GM19239 (cell line): ENCODE results near the gene ATP8B4.

Source experiments
- DNase-seq: peaks from one replicate; pipeline ENCODE4 v3.0.0; 2011; ENCODE audit warnings: low spot score; ENCODE audit not compliant: insufficient read length
- FAIRE-seq: peaks from 2 replicates; lab custom pipeline; 2011; peaks lifted over from hg19 to GRCh38; lab: Jason Lieb, UNC

The ATP8B4 gene

DNA sequence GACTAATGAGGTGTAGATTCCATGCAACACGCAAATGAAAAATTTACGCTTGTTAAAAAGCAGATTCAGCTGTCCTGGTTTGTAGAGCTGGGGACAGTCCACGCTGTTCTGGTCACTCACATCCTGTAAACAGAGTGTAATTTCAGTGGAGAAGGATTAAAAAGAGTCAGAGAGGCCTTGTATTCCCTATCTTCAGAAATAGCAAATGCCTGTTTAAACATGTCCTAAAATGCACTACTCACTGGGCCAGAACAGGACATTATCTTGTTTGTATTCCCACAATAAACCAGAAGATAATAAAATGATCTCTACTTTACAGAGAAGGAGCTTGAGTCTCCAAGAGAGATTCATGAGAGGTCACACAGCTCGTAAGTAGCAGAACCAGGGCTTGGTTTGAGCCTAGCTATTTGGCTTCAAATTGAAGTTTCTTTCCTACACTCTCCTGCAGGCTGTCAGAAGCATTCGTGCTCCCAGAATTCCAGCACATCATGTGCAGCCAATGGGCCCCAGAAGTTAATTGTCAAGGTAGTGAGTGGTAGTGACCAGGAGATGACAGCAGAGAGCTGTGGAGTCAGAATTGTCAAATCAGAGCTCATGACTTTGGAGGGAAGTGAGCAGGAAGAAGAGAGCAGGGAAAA lies 242.5 kb downstream of the ATP8B4 start:
- DNase-seq, result no peak
- FAIRE-seq, result no peak

DNA sequence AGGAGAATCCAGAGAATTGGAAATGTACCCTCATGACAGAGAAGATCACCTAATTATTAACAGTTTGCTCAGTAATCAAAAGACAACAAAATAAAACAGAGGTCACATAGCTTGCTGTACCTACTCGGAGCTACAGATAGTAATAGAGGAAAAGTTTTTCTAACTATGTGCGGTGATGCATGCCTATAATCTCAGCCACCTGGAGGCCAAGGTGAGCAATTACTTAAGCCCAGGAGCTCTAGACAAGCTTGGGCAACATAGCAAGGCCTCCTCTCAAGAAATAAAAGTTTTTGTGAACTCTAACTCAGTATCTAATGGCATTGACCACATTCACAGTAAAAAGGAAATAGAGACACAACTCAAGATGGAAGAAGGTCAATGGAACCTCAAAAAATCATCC lies 243.6 kb downstream of the ATP8B4 start:
- DNase-seq (no peak), FAIRE-seq (no peak)

DNA sequence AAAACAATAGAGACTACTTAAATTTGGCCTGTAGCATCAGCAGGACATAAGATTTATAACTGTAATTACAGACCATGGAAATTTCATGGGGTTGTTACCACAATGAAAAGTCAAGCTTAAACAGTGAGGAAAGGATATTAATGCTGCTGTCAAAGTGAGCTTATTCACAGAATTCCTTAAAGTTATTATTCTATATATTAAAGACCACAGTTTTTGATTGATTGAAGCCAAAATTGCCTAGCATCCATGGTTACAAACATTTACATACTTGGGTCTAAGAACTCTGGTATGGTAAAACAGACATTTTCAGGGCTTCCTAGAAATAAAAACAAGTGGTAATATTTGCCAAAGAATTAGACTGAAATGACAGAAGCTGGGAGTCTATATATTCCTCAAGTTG lies 248.6 kb downstream of the ATP8B4 start:
- FAIRE-seq, result no peak
- DNase-seq, result no peak

DNA sequence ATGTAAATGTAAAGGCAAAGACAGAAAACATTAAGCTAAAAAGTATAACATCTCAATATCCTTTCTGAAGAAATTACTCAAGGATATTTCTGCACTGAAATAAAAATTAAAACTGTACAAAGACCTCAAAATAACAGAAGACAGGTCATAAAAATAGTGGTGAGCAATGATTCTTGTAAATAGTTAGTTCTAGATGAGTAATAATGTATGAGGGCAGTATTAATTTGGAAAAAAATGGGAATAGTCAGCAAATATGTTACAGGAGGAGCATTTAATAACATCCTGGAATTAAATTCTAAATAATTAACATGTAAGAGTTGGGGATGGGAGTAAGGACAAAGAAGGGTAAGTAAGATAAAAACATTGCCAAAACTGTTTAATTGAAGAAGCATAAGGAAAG lies 250.7 kb downstream of the ATP8B4 start:
- FAIRE-seq (no peak), DNase-seq (no peak)

DNA sequence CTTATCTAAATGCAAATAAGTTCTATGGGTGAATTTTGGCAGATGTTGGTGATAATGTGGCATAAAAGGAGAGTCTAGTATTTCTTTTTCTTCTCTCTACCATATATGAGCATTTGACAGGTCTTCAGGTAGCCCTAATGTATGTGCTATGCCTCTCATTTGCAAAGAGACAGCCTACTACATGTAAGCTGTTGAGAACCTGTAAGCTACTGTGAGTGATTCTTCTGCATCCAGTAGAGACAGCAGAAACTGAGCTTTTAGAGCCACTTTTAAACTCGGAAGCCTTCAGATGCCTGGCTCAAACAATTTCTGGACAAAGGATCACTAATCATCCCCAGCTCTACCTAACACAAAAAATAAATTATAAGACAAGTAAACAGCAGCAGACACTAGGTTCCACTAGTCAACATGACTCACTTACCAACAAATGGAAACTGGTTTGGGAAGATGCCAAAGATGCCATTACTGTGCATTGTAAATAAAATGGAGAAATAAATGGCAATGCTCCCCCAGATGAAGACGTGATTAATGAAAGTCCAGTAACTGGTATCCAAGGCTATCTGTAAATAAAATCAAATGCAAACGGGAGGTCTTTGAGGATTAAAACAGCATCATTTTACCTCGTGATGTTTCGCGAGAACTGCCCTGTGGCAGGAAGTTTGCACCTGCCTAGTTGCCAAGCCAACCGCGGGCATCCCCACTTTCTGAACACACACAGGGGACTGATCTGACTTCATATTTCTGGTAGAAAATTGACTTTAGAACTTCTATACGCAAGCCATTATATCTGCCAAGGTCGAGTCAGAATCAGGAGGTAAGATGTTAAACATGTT lies 252.9 kb downstream of the ATP8B4 start:
- DNase-seq, result no peak
- FAIRE-seq, result no peak

DNA sequence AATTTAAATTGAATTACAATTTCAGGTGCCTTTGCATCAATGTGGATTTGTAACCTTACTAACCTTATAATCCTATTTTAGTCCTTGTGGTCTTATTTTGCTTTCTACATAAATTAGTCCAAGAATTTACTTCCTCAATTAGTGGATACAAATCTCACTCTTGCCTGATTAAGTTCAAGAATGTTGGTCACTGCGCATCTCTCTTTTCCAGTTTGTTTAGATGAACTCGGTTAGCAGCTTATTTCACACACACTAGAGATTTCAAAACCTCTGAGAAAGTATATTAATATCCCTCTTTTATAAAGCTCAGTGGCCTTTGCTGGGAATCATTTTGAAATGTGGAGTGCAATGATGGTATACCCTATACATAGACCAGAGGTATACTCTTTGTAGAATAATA lies 254.8 kb downstream of the ATP8B4 start:
- no peak for FAIRE-seq
- no peak for DNase-seq

DNA sequence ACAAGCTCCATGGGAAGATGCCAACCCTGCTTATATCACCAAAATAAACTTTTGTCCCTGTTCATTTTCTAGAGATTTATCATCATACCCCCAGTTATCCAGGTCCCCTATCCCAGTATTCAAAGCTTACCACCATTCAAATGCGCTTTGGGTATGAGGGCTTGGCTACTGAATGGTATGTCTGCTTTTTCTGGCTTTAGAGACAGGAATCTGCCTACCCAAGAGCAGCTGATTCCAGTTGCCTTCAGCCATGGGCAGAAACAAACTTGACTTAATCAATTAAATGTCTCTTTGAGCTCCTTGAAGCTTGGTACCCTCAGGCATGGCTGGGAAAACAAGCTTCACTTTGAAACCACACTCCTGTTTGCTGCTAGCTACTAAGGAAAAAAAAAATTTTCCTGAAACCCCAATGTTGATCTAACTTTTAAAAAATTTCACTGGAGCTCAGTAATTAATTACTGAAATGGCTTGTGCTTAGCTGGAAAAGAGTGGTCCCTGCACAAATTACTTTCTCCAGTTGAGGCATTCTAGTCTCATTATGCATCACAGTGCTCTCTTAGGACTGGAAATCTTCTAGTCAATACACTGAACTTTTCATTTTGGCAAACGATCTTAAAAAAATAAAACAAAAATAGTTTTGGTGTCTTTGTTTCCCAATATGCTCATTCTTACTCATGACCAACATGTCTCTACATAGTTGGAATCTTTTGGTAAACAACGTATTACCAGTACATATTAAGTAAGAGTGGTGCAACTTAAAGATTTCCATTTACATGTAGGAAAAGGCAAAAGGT lies 255.4 kb downstream of the ATP8B4 start:
- no peak for FAIRE-seq
- DNase-seq, result no peak

DNA sequence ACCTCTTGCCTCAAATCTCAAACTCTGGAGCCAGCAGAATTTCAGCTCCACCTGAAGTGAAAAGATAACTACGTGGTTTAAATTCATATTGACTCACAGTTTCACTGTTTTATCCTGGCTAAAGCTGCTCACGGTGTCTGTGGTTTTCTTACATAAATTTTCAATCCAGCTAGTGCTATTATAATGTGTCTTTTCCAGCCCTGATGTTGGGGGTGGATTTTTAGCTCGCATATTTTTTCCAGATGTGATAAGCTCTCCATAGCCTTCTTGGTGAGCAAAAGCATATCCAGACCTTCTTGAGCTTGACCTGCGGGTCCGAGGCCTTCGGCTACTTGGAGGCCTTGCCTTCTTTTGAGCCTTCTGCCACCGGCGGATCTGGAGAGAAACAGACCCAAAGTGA lies 258.9 kb downstream of the ATP8B4 start:
- FAIRE-seq (no peak), DNase-seq (no peak)

DNA sequence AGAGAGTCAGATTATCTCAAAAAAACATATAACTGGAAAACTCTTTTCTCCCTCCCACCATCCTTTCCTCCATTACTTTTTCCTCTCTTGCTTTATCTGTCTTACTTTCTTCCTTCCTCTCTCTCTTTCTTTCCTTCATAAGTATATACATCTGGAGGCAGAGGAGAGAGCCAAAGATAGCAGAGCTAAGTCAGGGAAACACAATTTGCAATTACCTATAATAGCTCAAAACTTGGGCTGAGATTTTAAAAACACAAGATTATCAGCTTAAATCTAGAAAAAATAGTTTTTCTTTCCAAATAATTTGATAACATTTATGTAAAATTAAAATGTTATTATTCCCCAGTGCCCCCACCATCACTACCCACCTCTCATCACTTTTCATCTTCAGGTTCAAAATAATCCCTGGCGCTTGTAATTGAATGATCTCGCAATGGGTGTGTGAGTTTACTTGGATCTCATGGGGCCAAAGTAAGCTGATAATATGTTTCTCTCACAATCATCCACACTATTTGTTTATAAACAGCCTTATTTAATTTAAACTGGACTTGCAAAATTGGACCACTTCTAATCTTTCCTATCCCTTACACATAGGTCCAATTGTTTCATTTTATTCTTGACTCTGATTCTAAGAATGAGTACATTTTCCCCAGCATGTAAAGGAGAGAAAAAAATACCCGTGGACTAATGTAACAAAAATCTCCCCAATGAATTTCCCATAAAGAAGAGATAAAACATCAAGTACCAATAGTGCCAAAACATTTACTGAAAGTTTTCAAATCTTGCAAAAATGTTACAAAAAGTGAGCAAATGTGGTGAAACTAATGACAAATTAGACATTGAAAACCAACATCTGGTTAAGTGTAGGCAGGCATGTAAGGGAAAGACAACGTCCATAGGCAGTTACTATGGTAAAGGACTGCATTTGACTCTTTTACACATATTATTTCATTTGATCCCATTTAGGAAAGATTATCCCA lies 261.2 kb downstream of the ATP8B4 start:
- no peak for FAIRE-seq

DNA sequence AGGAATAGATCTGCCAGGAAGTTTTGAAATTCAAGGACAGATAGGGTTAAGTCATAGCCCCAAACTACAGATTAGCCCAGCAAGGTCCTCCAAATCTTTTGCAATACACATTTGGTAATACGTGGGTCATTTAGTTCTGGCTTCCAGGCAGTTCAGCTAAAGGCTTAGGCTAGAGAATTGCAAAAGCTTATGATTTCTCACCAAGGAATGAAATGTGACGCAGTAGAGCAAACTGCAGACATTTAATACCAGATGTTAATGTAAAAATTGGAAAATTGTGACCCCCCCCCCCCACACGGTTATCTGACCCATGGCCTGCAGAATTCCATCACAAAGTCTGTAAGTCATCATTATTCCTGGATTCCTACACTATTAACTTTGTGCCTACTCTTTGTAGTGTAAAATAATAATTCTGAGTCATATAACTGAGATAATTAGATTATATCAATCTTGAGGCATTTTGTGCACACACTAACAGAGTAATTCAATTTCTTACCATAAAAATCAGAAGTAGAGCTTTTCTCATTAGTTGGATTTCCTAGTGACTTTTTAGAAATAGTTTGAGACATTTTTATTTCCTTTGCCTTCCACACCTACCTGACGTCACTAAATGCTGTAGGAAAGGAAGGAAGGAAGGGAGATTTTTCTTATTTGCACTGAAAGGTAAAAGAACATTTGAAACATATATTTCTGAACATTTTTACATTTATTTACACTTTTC lies 263.0 kb downstream of the ATP8B4 start:
- no peak for DNase-seq
- no peak for FAIRE-seq

More for the DNA sequence above, 261.2 kb downstream of the ATP8B4 start:
- no peak for DNase-seq

DNA sequence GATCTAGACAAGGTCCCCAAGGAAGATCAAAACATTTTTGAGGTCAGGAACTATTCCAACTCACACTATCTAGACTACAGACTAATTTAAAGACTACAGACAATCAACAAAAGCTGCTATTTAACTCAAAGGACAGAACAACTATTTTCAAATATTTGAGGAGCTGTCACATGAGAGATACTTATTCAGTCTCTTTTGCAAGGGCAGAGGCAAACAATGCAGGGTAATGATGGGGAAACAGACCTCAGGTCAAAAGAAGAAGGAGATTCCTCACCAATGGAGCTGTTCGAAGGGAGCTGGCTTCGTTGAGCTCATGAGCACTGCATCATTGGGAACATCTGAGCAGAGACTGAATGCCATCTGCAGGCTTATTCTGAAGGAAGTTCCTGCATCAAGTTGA lies 266.3 kb downstream of the ATP8B4 start:
- FAIRE-seq, result no peak

DNA sequence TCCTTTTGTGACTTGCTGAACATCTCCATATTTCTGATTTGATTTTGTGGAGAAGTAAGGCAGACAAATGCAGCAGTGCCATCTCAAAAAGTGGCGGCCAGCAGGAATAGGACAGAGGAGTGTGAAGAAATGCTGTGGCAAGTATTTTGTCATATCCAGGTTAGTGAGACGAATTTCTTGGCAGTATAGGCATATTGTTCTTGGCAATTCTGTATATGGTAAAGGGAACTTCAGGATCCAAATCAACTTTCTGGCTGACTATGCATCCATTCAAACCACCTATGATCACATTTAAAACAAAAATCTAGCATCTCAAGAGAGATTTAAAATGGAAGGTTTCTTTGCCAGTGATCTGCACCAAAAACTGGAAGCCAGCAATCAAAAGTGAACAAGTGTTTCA lies 270.2 kb downstream of the ATP8B4 start:
- DNase-seq (no peak), FAIRE-seq (no peak)

More for the DNA sequence above, 266.3 kb downstream of the ATP8B4 start:
- DNase-seq, result no peak

DNA sequence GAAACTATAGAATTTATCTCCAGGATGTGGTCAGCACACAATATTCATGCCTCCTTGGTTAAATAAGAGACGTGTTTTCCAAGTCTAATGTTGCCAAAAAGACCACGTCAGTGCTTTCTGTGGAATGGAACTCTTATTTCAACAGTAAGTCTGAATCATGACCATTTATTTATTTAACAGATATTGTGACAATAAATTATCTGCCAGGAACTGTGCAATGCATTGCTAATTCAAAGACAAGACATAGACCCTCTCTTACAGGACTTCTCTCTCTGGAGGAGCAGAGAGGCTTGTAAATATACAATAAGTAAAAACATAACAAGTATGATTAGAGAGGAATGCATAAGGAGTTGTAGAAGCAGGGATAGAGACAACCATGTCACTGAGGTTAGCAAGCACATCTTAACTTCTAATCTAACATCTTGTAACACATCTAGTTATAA lies 270.7 kb downstream of the ATP8B4 start:
- FAIRE-seq, result no peak
- DNase-seq, result no peak

DNA sequence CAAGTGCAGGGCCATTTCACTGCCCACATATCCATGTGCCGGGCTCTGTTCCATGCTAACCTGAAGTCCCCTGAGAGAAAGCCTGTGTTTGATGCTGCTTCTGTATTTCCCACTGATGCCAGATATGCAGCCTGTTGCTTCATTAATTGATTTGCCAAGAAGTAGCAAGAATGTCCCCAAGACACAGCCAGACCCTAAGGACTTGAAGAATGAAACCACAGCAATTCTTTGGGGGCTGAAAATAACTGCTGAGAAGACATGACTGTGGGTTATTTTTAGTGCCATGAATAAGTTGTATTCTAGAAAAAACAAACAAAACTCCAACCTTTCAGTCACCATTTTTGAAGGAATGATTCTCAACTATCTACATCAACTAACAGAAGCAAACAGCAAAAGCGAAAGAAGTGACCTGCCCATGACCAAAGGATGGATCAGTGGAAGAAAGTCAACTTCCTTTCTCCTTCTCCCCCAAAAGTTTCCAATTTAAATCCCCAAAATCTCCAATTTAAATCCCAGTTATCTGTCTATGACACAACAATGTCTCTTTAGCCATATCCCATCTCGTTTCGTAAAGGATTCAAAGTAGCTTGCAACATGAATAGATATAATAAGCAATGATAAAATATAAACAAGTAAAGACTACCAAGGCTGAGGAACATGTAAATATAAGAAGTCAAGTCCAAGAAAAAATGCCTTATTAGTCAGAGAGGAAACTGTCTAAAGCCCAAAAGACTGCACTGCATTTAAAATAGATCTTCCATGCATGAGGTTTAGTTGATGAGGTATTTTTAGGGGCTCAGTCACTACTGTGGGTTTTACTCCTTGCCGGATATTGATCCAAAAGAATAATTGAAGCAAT lies 271.4 kb downstream of the ATP8B4 start:
- DNase-seq (no peak), FAIRE-seq (no peak)

DNA sequence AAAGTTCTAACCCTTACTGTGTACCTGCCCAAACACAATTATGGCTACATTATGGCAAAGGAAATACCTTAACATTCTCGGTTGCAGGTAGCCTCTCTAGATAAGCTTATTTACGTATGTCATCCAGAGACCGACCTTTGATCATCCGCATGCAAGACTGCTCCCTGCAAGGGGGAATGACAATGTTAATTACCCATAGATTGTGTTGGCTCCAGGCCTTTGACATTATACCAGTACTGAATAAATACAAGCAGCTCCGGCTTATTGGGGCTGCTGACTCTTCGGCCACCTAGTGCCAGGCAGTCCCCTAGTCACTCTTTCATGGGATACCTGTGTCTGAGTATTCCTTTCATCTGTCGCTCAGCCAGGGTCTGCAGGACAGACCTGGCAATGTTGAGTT lies 274.6 kb downstream of the ATP8B4 start:
- DNase-seq (no peak), FAIRE-seq (no peak)

DNA sequence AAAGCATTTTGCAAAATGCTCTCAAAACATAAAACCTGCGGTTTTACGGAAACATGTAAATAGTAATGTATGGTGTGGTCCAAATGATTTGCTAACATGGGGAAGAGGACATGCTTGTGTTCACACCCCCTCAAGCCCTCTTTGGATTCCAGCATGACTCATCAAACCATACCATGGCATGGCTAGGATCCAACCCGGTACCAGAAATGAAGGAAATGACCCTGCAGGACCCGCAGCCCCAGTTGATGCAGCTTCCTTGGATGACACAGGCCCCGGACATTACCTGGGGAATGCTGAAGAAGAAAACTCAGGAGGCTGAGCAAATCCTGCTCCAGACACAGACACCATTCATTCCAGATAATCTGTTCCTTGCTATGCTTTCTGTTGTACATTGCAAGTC lies 275.3 kb downstream of the ATP8B4 start:
- DNase-seq, result no peak
- no peak for FAIRE-seq

DNA sequence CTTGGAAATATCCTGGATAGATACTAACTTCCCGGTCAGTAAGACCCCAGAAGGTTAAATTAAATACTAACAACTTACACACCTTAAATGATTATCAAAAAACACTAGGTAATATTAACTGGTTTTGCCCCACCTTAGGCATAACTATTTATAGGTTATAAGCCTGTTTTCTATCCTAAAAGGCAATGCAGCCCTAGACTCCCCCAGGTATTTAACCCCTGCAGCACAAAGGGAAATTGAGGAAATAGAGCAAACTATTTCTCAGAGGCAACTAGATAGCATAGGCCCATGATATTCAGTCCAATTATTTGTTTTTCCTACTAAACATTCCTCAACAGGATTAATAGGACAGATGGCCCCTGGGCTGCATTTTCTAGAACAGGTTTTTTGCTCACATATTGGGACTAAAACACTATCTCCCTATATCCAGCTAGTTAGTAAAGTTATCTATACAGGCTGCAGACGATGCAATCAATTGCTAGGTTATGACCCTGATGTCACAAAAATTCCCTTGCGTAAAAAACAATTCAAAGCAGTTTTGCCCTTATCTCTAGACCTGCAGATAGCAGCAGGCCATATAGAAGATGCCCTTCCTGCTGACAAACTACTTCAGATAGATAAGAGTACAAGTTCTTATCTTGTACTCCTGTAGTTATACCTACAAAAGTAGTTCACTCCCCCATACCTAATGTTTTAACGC lies 276.9 kb downstream of the ATP8B4 start:
- no peak for DNase-seq
- no peak for FAIRE-seq

DNA sequence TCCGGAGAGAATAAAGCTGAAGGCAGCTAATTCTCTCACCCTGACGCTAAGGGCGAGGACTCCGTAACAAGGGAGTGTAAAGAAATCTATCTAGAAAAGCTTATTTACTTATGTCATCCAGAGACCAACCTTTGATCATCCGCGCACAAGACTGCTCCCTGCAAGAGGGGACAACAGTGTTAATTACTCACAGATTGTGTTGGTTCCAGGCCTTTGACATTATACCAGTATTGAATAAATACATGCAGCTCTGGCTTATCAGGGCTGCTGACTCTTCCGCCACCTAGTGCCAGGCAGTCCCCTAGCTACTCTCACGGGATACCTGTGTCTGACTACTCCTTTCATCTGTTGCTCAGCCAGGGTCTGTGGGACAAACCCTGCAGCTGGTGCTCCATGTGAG lies 286.5 kb downstream of the ATP8B4 start:
- DNase-seq (no peak), FAIRE-seq (no peak)
